Measurements from ENCODE around the gene OR8I2.
"Not testable (repeated sequence)": the region's sequence is repeated elsewhere in the genome, so short reads cannot be mapped to it uniquely, and the experiment has no call there.

The OR8I2 gene

GRCh38 chr11:56093008-56093407, at the start of gene OR8I2:
TSS of gene OR8I2 (plus strand) at chr11:56093308. CDS start at chr11:56093308, 0 bp downstream.
- no peak for DNase-seq (ENCODE audit: low read depth)

GRCh38 chr11:56045538-56045937, 47.6 kb upstream of the OR8I2 start:
- DNase-seq (ENCODE audit: low read depth), result no peak

- no peak for DNase-seq (ENCODE audit: low read depth)
Measured at GRCh38 chr11:56048480-56048879, 44.6 kb upstream of the OR8I2 start.

- no peak for DNase-seq (ENCODE audit: low read depth)
Measured at GRCh38 chr11:56049487-56049886, 43.6 kb upstream of the OR8I2 start.

- DNase-seq (ENCODE audit: low read depth), result not testable (repeated sequence)
Measured at GRCh38 chr11:56056366-56056765, 36.7 kb upstream of the OR8I2 start.

DNA sequence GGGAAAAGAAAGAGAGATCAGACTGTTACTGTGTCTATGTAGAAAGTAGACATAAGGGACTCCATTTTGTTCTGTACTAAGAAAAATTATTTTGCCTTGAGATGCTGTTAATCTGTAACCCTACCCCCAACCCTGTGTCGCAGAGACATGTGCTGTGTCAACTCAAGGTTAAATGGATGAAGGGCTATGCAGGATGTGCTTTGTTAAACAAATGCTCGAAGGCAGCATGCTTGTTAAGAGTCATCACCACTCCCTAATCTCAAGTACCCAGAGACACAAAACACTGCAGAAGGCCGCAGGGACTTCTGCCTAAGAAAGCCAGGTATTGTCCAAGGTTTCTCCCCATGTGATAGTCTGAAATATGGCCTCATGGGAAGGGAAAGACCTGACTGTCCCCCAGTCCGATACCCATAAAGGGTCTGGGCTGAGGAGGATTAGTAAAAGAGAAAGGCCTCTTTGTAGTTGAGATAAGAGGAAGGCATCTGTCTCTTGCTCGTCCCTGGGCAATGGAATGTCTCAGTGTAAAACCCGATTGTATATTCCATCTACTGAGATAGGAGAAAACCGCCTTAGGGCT, 35.4 kb upstream of the OR8I2 start:
- not testable (repeated sequence) for DNase-seq (ENCODE audit: low read depth)

DNA sequence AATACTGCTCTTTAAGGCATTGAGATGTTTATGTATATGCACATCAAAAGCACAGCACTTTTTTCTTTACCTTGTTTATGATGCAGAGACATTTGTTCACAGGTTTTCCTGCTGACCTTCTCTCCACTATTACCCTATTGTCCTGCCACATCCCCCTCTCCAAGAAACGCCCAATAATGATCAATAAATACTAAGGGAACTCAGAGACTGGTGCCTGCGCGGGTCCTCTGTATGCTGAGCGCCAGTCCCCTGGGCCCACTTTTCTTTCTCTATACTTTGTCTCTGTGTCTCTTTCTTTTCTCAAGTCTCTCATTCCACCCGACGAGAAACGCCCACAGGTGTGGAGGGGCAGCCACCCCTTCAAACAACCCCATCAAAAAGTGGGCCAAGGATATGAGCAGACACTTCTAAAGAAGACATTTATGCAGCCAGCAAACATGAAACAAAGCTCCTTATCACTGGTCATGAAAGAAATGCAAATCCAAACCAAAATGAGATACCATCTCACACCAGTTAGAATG, 34.8 kb upstream of the OR8I2 start:
- not testable (repeated sequence) for DNase-seq (ENCODE audit: low read depth)

GRCh38 chr11:56066980-56067379, 26.1 kb upstream of the OR8I2 start:
- no peak for DNase-seq (ENCODE audit: low read depth)

GRCh38 chr11:56089697-56090096, 3.4 kb upstream of the OR8I2 start:
- DNase-seq (ENCODE audit: low read depth), result no peak

DNA sequence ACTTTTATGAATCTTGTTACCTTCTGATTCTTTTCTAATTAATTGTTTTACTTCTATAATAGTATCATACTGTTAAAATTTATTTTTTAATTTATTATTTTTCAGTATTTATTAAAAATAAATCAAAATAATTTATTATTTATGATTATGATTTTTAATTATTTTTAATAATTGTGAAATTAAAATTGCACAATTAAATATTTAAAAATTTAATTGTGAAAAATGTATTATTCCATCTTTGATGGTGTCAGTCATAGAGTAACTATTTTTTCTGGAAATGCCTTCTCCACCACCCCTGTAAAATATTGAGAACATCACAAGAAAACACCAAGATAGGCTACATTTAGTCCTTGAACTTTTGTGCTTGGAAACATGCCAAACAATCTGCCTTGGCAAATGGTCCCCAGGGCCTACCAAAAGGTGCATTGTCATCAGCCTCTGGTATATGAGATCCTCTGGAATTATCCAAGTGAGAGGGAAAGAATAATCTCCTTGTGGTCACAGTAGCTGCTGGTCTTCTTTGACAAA, 10.2 kb downstream of the OR8I2 start, which contains the start of gene OR8H2:
Gene OR8H2 (plus strand): TSS at position 478 of the 528 bp plus-strand sequence. CDS start 1,356 bp downstream, outside the sequence.
- no peak for DNase-seq (ENCODE audit: low read depth)

GRCh38 chr11:56122073-56122472, 29.0 kb downstream of the OR8I2 start, which contains the start of gene OR8H3:
TSS of gene OR8H3 (plus strand) at chr11:56122373. CDS start at chr11:56122373, 0 bp downstream.
- DNase-seq (ENCODE audit: low read depth), result no peak

GRCh38 chr11:56140151-56140661, 47.1 kb downstream of the OR8I2 start, which contains the start of gene OR8J3:
TSS of gene OR8J3 (minus strand) at chr11:56140201. CDS start at chr11:56137718, 2,483 bp downstream.
- no peak for DNase-seq (ENCODE audit: low read depth)

- not testable (repeated sequence) for DNase-seq (ENCODE audit: low read depth)
Measured at GRCh38 chr11:56143681-56144080, 50.6 kb downstream of the OR8I2 start.

Measured in activated T-cell treated with anti-CD3 and anti-CD28 coated beads for 48 hours (primary cell).